ENCODE measurements around the gene GALNT2. TPM values are rescaled to one million over a fixed set of nuclear protein-coding genes. Genes with fewer than 3 reads are reported as not detected.

The GALNT2 gene
- polyA plus RNA-seq, 2 donors, result 11.2 to 15.3 TPM

GRCh38 chr1:230105245-230105753, 38.3 kb downstream of the GALNT2 start:
- WGBS, 2 donors, result 59 to 65% methylated on average over 12 of the region's 12 CpGs

GRCh38 chr1:230105754-230106625, 39.0 kb downstream of the GALNT2 start:
- Histone ChIP-seq H3K27ac (ENCODE audit: low read depth in 2 of 2, low read length in 1 of 2) (peak overlapping the region; percentile 86), H3K9me3 (ENCODE audit: control insufficient read depth in 2 of 2, insufficient read depth in 1 of 2, low read depth in 1 of 2, low read length in 1 of 2) (no peaks in the 10 kb centered on the region), H3K27me3 (ENCODE audit: control insufficient read depth in 1 of 2, insufficient read depth in 2 of 2, low read length in 2 of 2) (no peaks in the 10 kb centered on the region), H3K36me3 (ENCODE audit: control insufficient read depth in 2 of 2, insufficient read depth in 2 of 2, low read length in 1 of 2) (no peaks in the 10 kb centered on the region), H3K4me1 (ENCODE audit: control insufficient read depth in 2 of 2, insufficient read depth in 2 of 2, low read length in 1 of 2) (peaks cover 17 to 21% of the 10 kb centered on the region in 2 donors), H3K4me3 (ENCODE audit: low read depth in 1 of 2, low read length in 2 of 2) (no peak overlapping the region)
- WGBS, 2 donors, result 43 to 50% methylated on average over 10 of the region's 10 CpGs

More at GRCh38 chr1:230105245-230105753, 38.3 kb downstream of the GALNT2 start:
- no peak overlapping the region for H3K4me3 ChIP-seq (ENCODE audit: low read depth in 1 of 2, low read length in 2 of 2)
- H3K27ac ChIP-seq (ENCODE audit: low read depth in 2 of 2, low read length in 1 of 2), result peak overlapping the region; percentile 86
- no peaks in the 10 kb centered on the region for H3K9me3 ChIP-seq (ENCODE audit: control insufficient read depth in 2 of 2, insufficient read depth in 1 of 2, low read depth in 1 of 2, low read length in 1 of 2)
- H3K4me1 ChIP-seq (ENCODE audit: control insufficient read depth in 2 of 2, insufficient read depth in 2 of 2, low read length in 1 of 2), result peaks cover 17 to 20% of the 10 kb centered on the region in 2 donors
- no peaks in the 10 kb centered on the region for H3K36me3 ChIP-seq (ENCODE audit: control insufficient read depth in 2 of 2, insufficient read depth in 2 of 2, low read length in 1 of 2)
- no peaks in the 10 kb centered on the region for H3K27me3 ChIP-seq (ENCODE audit: control insufficient read depth in 1 of 2, insufficient read depth in 2 of 2, low read length in 2 of 2)

GRCh38 chr1:230107941-230108340, 40.9 kb downstream of the GALNT2 start:
- H3K9me3 ChIP-seq (ENCODE audit: control insufficient read depth in 2 of 2, insufficient read depth in 1 of 2, low read depth in 1 of 2, low read length in 1 of 2), result no peaks in the 10 kb centered on the region
- no peaks in the 10 kb centered on the region for H3K36me3 ChIP-seq (ENCODE audit: control insufficient read depth in 2 of 2, insufficient read depth in 2 of 2, low read length in 1 of 2)
- H3K27me3 ChIP-seq (ENCODE audit: control insufficient read depth in 1 of 2, insufficient read depth in 2 of 2, low read length in 2 of 2), result no peaks in the 10 kb centered on the region
- H3K4me1 ChIP-seq (ENCODE audit: control insufficient read depth in 2 of 2, insufficient read depth in 2 of 2, low read length in 1 of 2), result peaks cover 19 to 25% of the 10 kb centered on the region in 2 donors
- WGBS, 2 donors, result 78 to 82% methylated on average over 6 of the region's 6 CpGs
- H3K27ac ChIP-seq (ENCODE audit: low read depth in 2 of 2, low read length in 1 of 2), result no peak overlapping the region
- no peak overlapping the region for H3K4me3 ChIP-seq (ENCODE audit: low read depth in 1 of 2, low read length in 2 of 2)

DNA sequence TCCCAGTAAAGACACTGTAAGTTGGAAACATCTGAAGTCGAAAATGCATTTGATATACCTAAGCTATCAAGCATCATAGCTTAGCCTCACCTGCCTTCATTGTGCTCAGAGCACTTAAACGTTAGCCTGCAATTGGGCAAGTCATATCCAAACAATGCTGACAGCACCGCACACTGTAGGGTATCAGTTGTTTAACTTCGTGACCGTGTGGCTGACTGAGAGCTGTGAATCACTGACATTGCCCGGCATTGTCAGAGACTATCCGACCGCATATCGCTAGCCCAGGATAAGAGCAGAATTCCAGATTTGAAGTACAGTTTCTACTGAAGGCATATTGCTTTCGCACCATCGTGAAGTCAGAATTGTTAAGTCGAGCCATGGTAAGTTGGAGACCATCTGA, 41.5 kb downstream of the GALNT2 start:
- Histone ChIP-seq H3K27ac (ENCODE audit: low read depth in 2 of 2, low read length in 1 of 2) (no peak overlapping the region), H3K36me3 (ENCODE audit: control insufficient read depth in 2 of 2, insufficient read depth in 2 of 2, low read length in 1 of 2) (peaks cover 0 to 2% of the 10 kb centered on the region in 2 donors), H3K27me3 (ENCODE audit: control insufficient read depth in 1 of 2, insufficient read depth in 2 of 2, low read length in 2 of 2) (no peaks in the 10 kb centered on the region), H3K9me3 (ENCODE audit: control insufficient read depth in 2 of 2, insufficient read depth in 1 of 2, low read depth in 1 of 2, low read length in 1 of 2) (no peaks in the 10 kb centered on the region), H3K4me3 (ENCODE audit: low read depth in 1 of 2, low read length in 2 of 2) (no peak overlapping the region), H3K4me1 (ENCODE audit: control insufficient read depth in 2 of 2, insufficient read depth in 2 of 2, low read length in 1 of 2) (peaks cover 21 to 29% of the 10 kb centered on the region in 2 donors)
- 90 to 92% methylated on average over 12 of the region's 12 CpGs for WGBS, 2 donors

DNA sequence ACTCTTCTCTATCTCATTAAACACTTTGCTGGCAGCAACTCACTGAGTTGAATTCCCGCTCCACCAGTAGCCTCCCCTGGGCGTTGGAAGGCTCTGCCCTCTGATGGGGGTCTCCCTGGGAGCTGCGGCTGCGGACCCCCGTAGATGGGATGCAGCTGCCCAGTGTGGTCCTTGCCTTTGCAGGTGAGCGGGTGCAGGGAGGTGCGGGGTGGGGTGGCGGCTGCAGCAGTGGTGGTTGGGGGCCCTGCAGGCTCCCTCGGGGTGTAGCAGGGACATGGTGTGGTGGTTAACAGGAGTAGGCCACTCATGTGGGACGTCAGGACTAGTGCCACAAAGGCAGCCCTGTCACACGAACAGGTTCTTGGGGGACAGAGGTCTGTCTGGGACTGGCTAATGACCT, 42.0 kb downstream of the GALNT2 start:
- Histone ChIP-seq H3K27me3 (ENCODE audit: control insufficient read depth in 1 of 2, insufficient read depth in 2 of 2, low read length in 2 of 2) (no peaks in the 10 kb centered on the region), H3K36me3 (ENCODE audit: control insufficient read depth in 2 of 2, insufficient read depth in 2 of 2, low read length in 1 of 2) (peaks cover 0 to 2% of the 10 kb centered on the region in 2 donors), H3K4me3 (ENCODE audit: low read depth in 1 of 2, low read length in 2 of 2) (no peak overlapping the region), H3K27ac (ENCODE audit: low read depth in 2 of 2, low read length in 1 of 2) (no peak overlapping the region), H3K9me3 (ENCODE audit: control insufficient read depth in 2 of 2, insufficient read depth in 1 of 2, low read depth in 1 of 2, low read length in 1 of 2) (no peaks in the 10 kb centered on the region), H3K4me1 (ENCODE audit: control insufficient read depth in 2 of 2, insufficient read depth in 2 of 2, low read length in 1 of 2) (peaks cover 19 to 32% of the 10 kb centered on the region in 2 donors)
- 89 to 94% methylated on average over 11 of the region's 11 CpGs for WGBS, 2 donors

DNA sequence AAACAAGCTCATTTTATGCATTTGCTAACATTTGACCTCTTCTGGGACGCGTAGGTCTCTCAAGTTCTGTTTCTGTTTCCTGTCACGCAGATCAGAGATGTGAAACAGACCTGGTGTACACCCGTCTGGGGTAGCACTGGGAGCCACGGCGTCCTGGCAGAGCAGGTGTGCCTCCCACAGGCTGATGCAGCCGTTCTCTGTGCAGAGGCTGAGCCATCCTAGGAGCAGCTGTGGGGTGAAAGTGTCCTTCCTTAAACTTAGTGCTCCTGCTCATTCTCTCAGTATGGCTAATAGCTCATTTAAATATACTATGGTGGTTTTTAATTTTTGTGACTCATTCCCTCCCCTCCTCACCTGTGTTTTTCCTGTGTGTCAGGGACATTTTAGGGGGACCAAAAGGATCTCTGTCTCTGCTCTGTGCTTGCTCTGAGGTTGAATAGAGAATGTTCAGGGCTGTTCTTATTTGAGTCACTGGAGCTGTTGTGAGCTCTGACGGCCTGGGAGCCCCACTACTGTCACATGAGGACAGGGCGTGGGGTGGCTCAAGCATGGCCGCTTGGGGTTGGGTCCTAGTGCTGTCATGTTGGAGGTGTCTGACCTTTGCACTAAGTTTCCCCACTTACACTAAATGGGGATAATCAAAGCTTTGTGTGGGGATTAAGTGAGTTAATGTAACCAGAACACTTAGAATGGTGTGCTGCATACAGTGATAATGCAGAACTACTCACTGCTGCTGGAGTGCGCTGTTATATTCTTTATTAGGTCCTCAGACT, 43.0 kb downstream of the GALNT2 start:
- Histone ChIP-seq H3K36me3 (ENCODE audit: control insufficient read depth in 2 of 2, insufficient read depth in 2 of 2, low read length in 1 of 2) (peaks cover 0 to 2% of the 10 kb centered on the region in 2 donors), H3K27ac (ENCODE audit: low read depth in 2 of 2, low read length in 1 of 2) (no peak overlapping the region), H3K9me3 (ENCODE audit: control insufficient read depth in 2 of 2, insufficient read depth in 1 of 2, low read depth in 1 of 2, low read length in 1 of 2) (no peaks in the 10 kb centered on the region), H3K27me3 (ENCODE audit: control insufficient read depth in 1 of 2, insufficient read depth in 2 of 2, low read length in 2 of 2) (no peaks in the 10 kb centered on the region), H3K4me3 (ENCODE audit: low read depth in 1 of 2, low read length in 2 of 2) (no peak overlapping the region), H3K4me1 (ENCODE audit: control insufficient read depth in 2 of 2, insufficient read depth in 2 of 2, low read length in 1 of 2) (peaks cover 18 to 24% of the 10 kb centered on the region in 2 donors)
- 51 to 67% methylated on average over 11 of the region's 11 CpGs for WGBS, 2 donors

DNA sequence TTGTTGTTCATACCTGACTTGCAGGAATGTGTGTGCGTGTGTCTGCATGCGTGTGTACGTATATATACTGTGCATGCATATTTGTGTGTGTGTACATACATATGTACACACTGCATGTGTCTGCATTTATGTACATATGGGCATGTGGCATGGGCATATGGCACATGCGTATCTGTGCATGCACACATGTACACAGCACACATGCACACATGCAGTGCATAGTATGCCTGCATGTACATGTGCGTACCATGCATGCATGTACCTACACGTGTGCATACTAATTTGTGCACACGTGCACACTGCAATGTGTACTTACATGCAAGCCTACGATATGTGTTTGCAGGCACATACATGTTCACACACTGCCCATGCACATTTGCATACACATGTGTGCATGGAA, 43.9 kb downstream of the GALNT2 start:
- WGBS, 2 donors, result 86 to 89% methylated on average over 8 of the region's 8 CpGs
- H3K27ac ChIP-seq (ENCODE audit: low read depth in 2 of 2, low read length in 1 of 2), result no peak overlapping the region
- H3K4me1 ChIP-seq (ENCODE audit: control insufficient read depth in 2 of 2, insufficient read depth in 2 of 2, low read length in 1 of 2), result peaks cover 12 to 16% of the 10 kb centered on the region in 2 donors
- no peaks in the 10 kb centered on the region for H3K27me3 ChIP-seq (ENCODE audit: control insufficient read depth in 1 of 2, insufficient read depth in 2 of 2, low read length in 2 of 2)
- H3K4me3 ChIP-seq (ENCODE audit: low read depth in 1 of 2, low read length in 2 of 2), result no peak overlapping the region
- H3K9me3 ChIP-seq (ENCODE audit: control insufficient read depth in 2 of 2, insufficient read depth in 1 of 2, low read depth in 1 of 2, low read length in 1 of 2), result no peaks in the 10 kb centered on the region
- peaks cover 0 to 2% of the 10 kb centered on the region in 2 donors for H3K36me3 ChIP-seq (ENCODE audit: control insufficient read depth in 2 of 2, insufficient read depth in 2 of 2, low read length in 1 of 2)

- Histone ChIP-seq H3K27ac (ENCODE audit: low read depth in 2 of 2, low read length in 1 of 2) (no peak overlapping the region), H3K27me3 (ENCODE audit: control insufficient read depth in 1 of 2, insufficient read depth in 2 of 2, low read length in 2 of 2) (no peaks in the 10 kb centered on the region), H3K36me3 (ENCODE audit: control insufficient read depth in 2 of 2, insufficient read depth in 2 of 2, low read length in 1 of 2) (peaks cover 0 to 2% of the 10 kb centered on the region in 2 donors), H3K9me3 (ENCODE audit: control insufficient read depth in 2 of 2, insufficient read depth in 1 of 2, low read depth in 1 of 2, low read length in 1 of 2) (no peaks in the 10 kb centered on the region), H3K4me1 (ENCODE audit: control insufficient read depth in 2 of 2, insufficient read depth in 2 of 2, low read length in 1 of 2) (peaks cover 12 to 13% of the 10 kb centered on the region in 2 donors), H3K4me3 (ENCODE audit: low read depth in 1 of 2, low read length in 2 of 2) (no peak overlapping the region)
- 66 to 73% methylated on average over 7 of the region's 7 CpGs for WGBS, 2 donors
These were observed 45.2 kb downstream of the GALNT2 start for GRCh38 chr1:230112131-230112701.

DNA sequence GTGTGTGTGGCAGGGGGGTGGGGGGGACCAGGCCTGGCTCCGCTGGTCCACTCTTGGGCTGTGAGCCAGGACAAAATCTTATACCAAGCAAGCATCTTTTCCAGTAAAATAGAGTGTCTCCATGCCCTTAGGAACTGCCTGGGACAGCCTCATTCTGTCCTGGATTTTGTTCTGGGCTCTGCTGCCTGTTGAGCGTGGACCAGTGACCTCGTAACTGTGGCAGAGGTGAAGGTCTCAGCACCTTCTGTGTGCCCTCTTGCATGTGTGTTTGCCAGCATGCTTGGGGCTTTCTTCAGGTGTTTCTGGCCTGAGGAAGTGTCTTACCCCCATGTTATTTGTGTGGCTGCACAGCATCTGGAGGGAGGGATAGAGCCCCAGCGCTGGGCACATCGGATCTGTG, 45.7 kb downstream of the GALNT2 start:
- no peaks in the 10 kb centered on the region for H3K27me3 ChIP-seq (ENCODE audit: control insufficient read depth in 1 of 2, insufficient read depth in 2 of 2, low read length in 2 of 2)
- WGBS, 2 donors, result 90 to 92% methylated on average over 5 of the region's 5 CpGs
- peaks cover 11 to 13% of the 10 kb centered on the region in 2 donors for H3K4me1 ChIP-seq (ENCODE audit: control insufficient read depth in 2 of 2, insufficient read depth in 2 of 2, low read length in 1 of 2)
- H3K9me3 ChIP-seq (ENCODE audit: control insufficient read depth in 2 of 2, insufficient read depth in 1 of 2, low read depth in 1 of 2, low read length in 1 of 2), result no peaks in the 10 kb centered on the region
- no peak overlapping the region for H3K27ac ChIP-seq (ENCODE audit: low read depth in 2 of 2, low read length in 1 of 2)
- peaks cover 0 to 2% of the 10 kb centered on the region in 2 donors for H3K36me3 ChIP-seq (ENCODE audit: control insufficient read depth in 2 of 2, insufficient read depth in 2 of 2, low read length in 1 of 2)
- H3K4me3 ChIP-seq (ENCODE audit: low read depth in 1 of 2, low read length in 2 of 2), result no peak overlapping the region
